C4-2B (cell line): ENCODE data around the gene PPIG.
"Not testable (repeated sequence)": the region's sequence is repeated elsewhere in the genome, so short reads cannot be mapped to it uniquely, and the experiment has no call there.

ENCODE experiments used
- CTCF ChIP-seq: fragments of 450-650 bp; conservative IDR thresholded peaks from 2 replicates; pipeline ENCODE4 v1.5.1; 2017; ENCODE audit warnings: mild to moderate bottlenecking
- ZFX ChIP-seq: fragments of 450-650 bp; IDR thresholded peaks from 2 replicates; pipeline ENCODE4 v1.6.1; 2017

- not testable (repeated sequence) for TF ChIP-seq CTCF, ZFX
These were observed 9.6 kb upstream of the PPIG start for GRCh38 chr2:169574539-169574938.
